H7 (cell line): ENCODE measurements around the gene C4B. TPM values are rescaled to one million over a fixed set of nuclear protein-coding genes. Genes with fewer than 3 reads are reported as not detected.

Source experiments
- DNase-seq: peaks from one replicate; pipeline ENCODE4 v3.0.0; 2012
- H3K27me3 ChIP-seq: 2 replicates; pipeline ENCODE4 v1.6.0; 2011; ENCODE audit warnings: mild to moderate bottlenecking, low read length; ENCODE audit not compliant: control insufficient read depth, insufficient read depth
- H3K36me3 ChIP-seq: replicated peaks from 2 replicates; pipeline ENCODE4 v1.5.1; 2011; ENCODE audit warnings: low read length; ENCODE audit not compliant: control insufficient read depth, insufficient read depth
- H3K4me3 ChIP-seq: 2 replicates; pipeline ENCODE4 v1.5.1; 2011; ENCODE audit warnings: low read depth, mild to moderate bottlenecking, control low read depth, low read length, moderate library complexity; ENCODE audit not compliant: insufficient read depth
- total RNA-seq: library from RNA; depleted of rRNA; stranded (reverse); fragments of >200 nt; shearing (Covaris generic); gene quantifications from 2 replicates; pipeline ENCODE4 v1.2.3, GENCODE V29; 2014

The C4B gene
- total RNA-seq, 1 experiment from 2014 or later: 1.1 TPM

DNA sequence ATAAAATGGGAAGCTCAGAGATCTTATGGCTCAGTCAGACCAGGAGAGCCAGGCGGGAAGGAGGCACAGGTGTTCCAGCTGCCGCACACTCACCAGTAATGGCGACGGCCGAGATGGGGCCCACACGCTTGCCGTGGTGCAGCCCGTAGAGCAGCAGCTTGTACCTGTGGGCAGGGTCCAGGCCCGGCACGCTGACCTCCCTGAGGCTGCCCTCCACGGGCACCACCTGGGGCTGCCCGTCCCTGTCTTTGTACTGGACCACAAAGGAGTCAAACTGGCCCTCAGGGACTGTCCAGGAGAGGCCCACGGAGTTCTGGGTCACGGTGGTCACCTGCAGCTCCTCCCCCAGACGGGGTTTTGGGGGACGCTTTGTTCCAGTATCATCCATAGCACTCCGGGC is 54.9 kb downstream of the C4B start:
- H3K4me3 ChIP-seq: no peak overlapping the region
- no peaks in the 10 kb centered on the region for H3K36me3 ChIP-seq
- H3K27me3 ChIP-seq: no peaks in the 10 kb centered on the region
- DNase-seq: no peak

DNA sequence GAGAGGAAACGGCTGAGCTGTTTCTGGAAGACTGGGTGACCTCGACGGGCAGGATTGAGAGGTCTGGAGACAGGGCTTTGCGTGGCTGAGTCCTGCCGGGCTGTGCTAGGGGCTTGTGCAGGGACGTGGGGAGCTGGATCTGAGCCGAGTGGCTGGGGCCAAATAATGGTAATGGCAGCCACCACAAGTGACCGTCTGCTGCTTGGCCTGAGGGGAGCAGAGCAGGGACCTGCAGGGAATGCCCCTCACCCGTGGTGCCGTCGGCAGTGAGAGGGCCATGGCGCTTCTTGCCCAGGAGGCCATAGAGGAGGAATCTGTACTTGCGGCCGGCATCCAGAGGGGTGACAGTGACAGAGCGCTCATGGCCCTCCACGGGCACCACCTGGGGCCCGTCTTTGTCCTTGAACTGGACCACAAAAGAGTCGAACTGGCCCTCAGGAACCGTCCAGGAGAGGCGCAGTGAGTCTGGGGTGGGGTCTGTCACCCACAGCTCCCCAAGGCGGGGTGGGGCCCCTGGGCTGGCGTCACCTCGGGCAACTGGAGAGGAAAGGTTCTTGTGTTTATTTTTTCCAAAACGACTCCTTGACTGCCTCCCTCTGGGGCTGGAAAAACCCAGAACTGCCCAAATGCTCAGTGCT is 55.4 kb downstream of the C4B start:
- Histone ChIP-seq H3K27me3 (no peaks in the 10 kb centered on the region), H3K4me3 (no peak overlapping the region), H3K36me3 (no peaks in the 10 kb centered on the region)
- peak; percentile 55 for DNase-seq

DNA sequence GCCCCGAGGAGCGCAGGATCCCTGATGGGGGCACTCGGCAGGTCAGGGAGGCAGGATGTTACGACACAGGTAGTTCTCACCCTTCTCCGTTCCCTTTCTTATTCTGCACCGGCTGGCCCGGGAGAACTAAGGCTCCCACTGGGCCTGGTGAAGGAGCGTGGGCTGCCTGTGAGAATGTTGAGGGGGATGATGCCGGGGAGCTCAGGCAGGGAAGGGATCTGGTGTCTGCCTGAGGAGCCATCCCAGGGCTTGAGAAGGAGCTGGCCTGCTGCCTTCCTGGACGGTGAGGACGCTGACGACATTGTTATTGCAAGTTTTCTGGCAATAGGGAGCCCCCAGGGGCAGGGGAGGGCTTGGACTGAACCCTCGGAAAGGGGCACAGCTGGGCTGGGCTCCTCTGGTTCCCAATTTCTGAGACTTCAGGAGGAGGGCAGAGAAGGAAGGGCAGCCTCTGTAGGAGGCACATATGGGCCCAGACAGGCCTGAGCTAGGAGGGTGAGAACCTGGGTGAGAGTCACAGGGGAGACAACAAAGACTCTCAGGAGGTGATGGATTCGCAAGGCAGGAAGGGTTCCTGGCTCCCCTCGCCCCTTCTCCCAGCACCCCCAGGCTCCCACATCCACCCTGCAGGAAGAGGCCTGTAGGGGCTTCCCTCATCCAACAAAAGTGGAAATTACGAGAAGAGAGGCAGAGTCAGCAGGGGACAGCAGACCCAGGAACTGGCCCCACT is 56.4 kb downstream of the C4B start:
- Histone ChIP-seq H3K27me3 (no peaks in the 10 kb centered on the region), H3K36me3 (no peaks in the 10 kb centered on the region), H3K4me3 (no peak overlapping the region)
- DNase-seq: peak; percentile 47

DNA sequence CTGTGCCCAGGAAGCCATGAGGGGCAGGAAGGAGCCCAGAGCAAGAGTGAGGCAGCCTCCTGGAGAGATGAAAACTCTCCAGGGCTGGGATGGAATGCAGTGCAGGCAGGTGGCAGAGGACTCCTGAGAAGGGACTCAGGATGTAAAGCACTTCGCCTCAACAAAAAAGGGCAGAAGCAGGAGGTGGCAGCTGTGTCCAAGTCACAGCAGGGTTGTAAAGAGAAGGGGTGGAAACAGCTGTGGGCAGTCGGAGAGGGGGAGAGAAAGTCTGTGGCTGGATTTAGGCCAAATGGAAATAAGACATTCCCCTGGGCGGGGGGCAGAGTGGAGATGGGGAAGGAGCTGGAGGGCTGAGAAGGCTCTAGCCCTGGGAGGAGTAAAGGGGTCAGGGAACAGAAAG is 58.5 kb downstream of the C4B start:
- Histone ChIP-seq H3K27me3 (no peaks in the 10 kb centered on the region), H3K36me3 (no peaks in the 10 kb centered on the region), H3K4me3 (no peak overlapping the region)
- peak; percentile 74 for DNase-seq

DNA sequence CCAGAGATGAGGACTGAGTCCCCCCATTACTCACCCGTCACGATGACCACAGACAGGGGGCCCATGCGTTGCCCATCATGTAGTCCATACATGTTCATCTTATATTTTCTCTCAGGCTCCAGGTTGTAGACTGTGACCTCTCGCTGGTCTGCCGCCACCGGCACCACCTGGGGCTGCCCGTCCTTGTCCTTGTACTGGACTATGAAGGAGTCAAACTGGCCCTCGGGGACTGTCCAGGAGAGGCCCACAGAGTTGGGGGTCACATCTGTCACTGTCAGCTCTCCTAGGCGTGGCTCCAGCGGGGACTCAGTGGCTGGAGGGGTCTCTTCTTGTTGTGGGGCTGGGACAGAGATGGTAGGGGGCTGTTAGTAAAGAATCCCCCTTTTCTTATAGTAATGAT is 59.0 kb downstream of the C4B start:
- H3K36me3 ChIP-seq: no peaks in the 10 kb centered on the region
- H3K4me3 ChIP-seq: no peak overlapping the region
- H3K27me3 ChIP-seq: no peaks in the 10 kb centered on the region
- DNase-seq: peak; percentile 19

DNA sequence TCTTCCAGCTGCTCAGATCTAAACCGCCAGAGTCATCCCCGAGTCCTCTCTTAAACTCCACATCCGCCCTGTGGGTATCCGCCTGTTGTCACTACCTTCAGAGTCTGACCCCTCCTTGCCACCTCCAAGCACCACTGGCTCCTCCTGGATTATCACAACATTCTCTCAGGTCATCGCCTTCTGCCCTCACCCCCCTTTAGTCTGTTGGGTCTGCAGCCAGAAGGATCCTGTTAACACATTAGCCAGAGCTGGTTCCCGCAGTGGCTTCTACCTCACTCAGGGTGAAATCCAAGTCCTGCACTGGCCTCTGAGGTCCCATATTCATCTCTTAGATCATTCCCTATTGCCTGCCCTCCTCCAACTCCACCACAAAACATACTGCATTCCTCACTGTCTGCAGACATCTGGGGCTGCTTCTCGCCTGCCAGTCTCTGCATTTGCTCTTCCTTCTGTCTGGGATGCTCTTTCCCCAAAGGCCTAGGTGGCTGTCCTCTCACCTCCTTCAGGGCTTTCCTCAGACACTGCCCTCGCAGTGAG is 60.5 kb downstream of the C4B start:
- Histone ChIP-seq H3K4me3 (no peak overlapping the region), H3K36me3 (no peaks in the 10 kb centered on the region), H3K27me3 (no peaks in the 10 kb centered on the region)
- peak; percentile 33 for DNase-seq

DNA sequence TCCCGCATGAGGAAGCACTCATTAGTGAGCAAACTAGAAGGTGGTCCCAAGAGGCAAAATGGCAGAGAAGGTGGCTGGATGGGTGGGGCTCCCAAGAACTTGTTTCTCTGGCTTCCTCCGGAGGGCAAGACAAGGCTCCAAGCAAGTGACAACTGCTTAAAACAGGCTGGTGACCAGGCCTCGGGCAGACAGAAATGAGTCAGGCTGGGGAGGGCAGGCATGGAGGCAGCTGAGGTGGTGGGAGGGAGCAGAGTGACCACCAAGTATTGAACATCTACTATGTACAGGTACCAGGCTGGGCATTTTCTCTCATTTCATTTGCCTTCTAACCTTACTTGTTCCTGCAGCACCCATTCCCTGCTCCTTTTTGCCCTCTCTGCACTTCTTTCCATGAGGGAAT is 61.2 kb downstream of the C4B start:
- DNase-seq: peak; percentile 20
- H3K27me3 ChIP-seq: no peaks in the 10 kb centered on the region
- H3K4me3 ChIP-seq: no peak overlapping the region
- H3K36me3 ChIP-seq: no peaks in the 10 kb centered on the region

DNA sequence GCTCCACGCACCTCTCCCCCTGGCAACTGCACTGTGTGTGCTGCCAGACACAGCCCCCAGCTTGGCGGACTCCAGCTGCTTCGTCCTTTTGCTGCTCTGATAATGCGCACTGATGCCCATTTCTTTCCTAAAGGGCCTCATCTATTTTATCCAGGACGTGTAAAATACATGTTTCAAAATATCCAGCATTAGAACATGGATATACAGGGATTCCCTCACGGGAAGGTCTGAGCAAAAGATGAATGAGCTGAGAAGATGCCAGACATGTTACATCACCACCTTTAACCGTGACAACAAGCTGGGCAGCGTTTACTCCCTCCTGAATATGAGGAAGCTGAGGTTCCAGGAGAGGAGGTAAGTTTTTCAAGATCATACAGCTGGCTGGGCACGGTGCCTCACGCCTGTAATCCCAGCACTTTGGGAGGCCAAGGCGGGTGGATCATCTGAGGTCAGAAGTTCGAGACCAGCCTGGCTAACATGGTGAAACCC is 61.8 kb downstream of the C4B start:
- no peak for DNase-seq
- H3K27me3 ChIP-seq: no peaks in the 10 kb centered on the region
- H3K36me3 ChIP-seq: no peaks in the 10 kb centered on the region
- no peak overlapping the region for H3K4me3 ChIP-seq

DNA sequence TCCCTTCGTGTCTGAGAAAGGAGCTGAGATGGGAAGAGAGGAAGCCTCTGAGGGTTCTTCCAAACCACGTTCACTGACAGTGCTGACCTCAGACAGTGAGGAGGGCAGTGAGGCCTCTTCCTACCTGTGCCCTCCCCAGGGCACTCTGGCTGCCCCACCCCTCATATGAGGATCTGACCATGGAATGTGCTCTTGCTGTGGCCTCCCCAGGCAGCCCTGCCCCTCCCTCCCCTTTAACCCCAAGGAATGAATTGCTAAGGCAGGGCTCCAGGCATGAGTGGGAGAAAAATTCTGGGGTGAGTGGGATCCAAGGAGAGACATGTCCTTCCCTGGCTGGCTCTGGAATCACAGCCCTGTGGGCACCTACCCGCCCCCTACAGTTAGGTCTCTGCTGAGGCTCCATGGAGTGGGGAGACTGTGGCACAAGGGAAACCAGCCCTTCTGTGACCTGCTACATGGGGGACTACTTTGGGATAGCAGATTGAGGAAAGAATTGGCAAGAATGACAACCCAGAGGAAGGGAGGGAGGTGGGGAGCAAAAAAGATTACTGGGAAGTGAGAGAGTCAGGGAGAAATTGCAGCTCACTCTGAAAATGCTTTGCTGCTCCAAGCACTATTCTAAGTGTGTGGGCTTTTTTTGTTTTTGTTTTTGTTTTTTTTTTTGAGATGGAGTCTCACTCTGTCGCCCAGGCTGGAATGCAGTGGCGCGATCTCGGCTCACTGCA is 65.1 kb downstream of the C4B start:
- DNase-seq: peak; percentile 48
- Histone ChIP-seq H3K27me3 (no peaks in the 10 kb centered on the region), H3K4me3 (no peak overlapping the region), H3K36me3 (no peaks in the 10 kb centered on the region)

DNA sequence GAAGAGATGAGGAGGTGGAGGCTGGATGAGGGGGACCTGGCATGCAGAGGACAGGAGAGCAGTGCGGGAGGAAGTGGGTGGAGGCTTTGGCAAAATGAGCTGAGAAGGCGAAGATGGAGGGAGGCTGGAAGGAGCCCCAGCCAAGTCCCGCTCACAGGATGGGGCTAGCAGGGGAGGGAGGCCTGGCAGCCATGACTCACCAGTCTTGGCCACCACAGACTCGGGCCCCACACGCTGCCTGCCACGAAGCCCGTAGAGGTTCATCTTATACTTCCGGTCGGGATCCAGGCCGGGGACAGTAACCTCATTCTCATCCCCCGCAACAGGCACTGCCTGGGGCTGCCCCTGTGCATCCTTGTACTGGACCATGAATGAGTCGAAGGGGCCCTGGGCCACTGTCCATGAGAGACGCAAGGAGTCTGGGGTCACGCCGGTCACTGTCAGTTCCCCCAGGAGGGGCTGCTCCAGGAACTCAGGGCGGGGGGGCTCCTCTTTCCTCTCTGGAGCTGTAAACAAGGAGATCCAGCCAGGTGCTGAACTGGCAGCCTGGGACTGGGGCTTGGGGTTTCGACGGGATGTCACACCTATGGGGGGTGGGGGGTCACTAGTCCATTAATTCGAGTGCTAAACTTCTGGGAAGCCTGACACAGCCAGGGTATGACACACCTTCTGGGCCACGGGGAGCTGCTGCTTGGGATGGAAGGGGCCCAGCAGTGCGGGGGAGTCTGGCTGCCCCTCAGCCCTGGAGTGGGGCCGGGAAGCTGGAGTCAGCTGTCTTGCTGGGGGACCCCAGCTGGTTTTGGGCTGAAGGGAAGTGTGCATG is 66.8 kb downstream of the C4B start:
- Histone ChIP-seq H3K27me3 (peaks cover under 1% of the 10 kb centered on the region), H3K36me3 (no peaks in the 10 kb centered on the region), H3K4me3 (no peak overlapping the region)
- peak; percentile 37 for DNase-seq

DNA sequence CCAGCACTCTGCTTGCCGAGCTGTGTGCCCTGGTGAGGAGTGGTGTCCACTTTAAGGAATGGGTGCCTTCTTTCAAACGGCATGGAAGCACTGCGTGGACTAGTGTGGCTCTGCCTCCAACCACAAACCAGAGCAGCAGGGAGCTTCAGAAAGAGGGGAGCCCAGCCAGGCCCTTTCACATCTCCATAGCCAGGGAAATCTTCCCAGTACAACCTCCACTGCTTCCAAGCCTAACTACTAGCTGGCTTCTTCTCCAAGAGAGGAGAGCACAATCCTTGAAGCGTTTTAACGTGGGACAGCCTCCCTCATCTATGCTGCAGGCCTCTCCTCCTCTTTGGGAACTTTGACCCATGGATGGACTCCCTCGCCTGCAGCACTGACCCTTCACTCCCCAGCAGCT is 67.9 kb downstream of the C4B start:
- Histone ChIP-seq H3K36me3 (no peaks in the 10 kb centered on the region), H3K27me3 (peaks cover 11% of the 10 kb centered on the region), H3K4me3 (no peak overlapping the region)
- DNase-seq: no peak

DNA sequence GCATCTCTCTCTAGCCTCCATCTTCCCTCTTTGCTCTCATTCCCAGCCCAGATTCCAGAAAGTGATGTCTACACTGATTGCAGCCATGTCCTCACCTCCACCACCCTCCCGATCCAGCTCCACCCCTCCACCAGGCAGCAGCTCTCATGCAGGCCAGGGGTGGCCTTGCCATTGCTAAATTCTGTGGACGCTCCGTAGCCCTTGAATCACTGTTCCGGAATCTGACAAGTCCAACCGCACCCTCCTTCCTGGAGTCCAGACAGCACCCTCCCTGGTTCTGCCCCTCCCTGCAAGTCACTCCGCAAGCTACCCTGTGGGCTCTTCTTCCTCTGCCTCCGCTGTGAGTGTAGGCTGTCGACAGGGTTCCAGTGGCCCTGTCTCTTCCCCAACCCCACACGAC is 68.3 kb downstream of the C4B start:
- no peak for DNase-seq
- H3K27me3 ChIP-seq: peaks cover 11% of the 10 kb centered on the region
- H3K4me3 ChIP-seq: no peak overlapping the region
- H3K36me3 ChIP-seq: no peaks in the 10 kb centered on the region

DNA sequence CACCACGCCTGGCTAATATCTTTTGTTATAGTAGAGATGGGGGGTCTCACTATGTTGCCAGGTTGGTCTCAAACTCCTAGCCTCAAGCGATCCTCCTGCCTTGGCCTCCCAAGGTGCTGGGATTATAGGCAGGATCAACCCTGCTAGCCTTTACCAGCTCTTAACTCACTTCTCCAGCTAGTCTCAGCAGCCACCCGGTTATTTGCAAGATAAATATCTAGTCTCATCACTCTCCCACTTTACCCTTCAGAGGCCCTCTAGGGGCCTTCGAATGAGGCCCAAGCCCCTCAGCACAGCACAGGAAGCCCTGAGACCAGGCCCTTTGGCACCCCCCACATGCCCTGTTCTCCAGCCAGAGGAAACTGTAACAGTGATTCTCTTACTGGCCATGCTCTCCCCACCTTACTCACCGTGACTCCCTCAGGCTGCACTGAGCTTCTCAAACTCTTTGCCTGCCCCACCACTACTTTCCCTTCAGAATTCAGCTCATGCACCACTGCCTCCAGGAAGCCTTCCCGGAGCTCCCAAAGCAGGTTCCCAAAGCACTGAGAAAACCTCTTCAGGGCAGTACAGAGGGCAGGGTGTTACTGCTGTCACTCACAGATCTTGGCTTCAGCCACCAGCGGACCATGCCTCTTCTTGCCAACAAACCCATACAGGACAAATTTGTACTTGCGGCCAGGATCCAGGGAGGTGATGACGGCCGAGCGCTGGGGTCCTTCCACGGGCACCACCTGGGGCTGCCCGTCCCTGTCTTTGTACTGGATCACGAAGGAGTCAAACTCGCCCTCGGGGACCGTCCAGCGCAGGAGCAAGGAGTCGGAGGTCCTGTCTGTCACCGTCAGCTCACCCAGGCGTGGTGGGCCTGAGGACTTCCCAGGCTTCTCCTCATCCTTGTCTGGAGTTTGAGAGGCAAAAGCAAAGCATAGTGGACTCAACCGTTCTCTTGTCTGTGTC is 69.5 kb downstream of the C4B start:
- H3K36me3 ChIP-seq: no peaks in the 10 kb centered on the region
- H3K27me3 ChIP-seq: peaks cover 11% of the 10 kb centered on the region
- DNase-seq: no peak
- no peak overlapping the region for H3K4me3 ChIP-seq
